AG10803 (cell line): ENCODE results near the gene CLASP1.
A peak's percentile ranks its signal among the peaks of the same experiment; 100 is the strongest.

Experiments used
- DNase-seq: peaks from one replicate; pipeline ENCODE4 v3.0.0; 2010; ENCODE audit warnings: low read depth
- H3K4me3 ChIP-seq: 2 replicates; pipeline ENCODE4 v1.5.1; 2011; ENCODE audit warnings: mild to moderate bottlenecking, low read length, control low read depth
- CTCF ChIP-seq: conservative IDR thresholded peaks from 2 replicates; pipeline ENCODE4 v1.5.1; 2011; ENCODE audit warnings: mild to moderate bottlenecking, low read length, control low read depth, inconsistent platforms

The CLASP1 gene

GRCh38 chr2:121550669-121551068 is 98.6 kb downstream of the CLASP1 start:
- no peak overlapping the region for H3K4me3 ChIP-seq
- TF ChIP-seq CTCF, result no peak
- no peak for DNase-seq

GRCh38 chr2:121547646-121548045 is 101.6 kb downstream of the CLASP1 start:
- no peak for DNase-seq
- TF ChIP-seq CTCF, result no peak
- no peak overlapping the region for H3K4me3 ChIP-seq

- TF ChIP-seq CTCF, result no peak
- no peak overlapping the region for H3K4me3 ChIP-seq
- no peak for DNase-seq
These were observed 103.3 kb downstream of the CLASP1 start for GRCh38 chr2:121545913-121546312.

GRCh38 chr2:121545257-121545656 is 104.0 kb downstream of the CLASP1 start:
- no peak for DNase-seq

GRCh38 chr2:121541495-121541894 is 107.8 kb downstream of the CLASP1 start:
- no peak for TF ChIP-seq CTCF
- H3K4me3 ChIP-seq, result no peak overlapping the region
- no peak for DNase-seq

More at GRCh38 chr2:121545257-121545656, 104.0 kb downstream of the CLASP1 start:
- no peak for TF ChIP-seq CTCF
- H3K4me3 ChIP-seq, result no peak overlapping the region

- TF ChIP-seq CTCF, result no peak
- no peak overlapping the region for H3K4me3 ChIP-seq
These were observed 109.4 kb downstream of the CLASP1 start for GRCh38 chr2:121539750-121540469.

GRCh38 chr2:121536850-121537557 is 112.3 kb downstream of the CLASP1 start:
- DNase-seq, result no peak
- no peak for TF ChIP-seq CTCF
- no peak overlapping the region for H3K4me3 ChIP-seq

More at GRCh38 chr2:121539750-121540469, 109.4 kb downstream of the CLASP1 start:
- peak; percentile 43 for DNase-seq
